H9 (cell line): ENCODE measurements around the gene NIM1K. TPM values are rescaled to one million over a fixed set of nuclear protein-coding genes. Genes with fewer than 3 reads are reported as not detected.
"Not testable (repeated sequence)": the region's sequence is repeated elsewhere in the genome, so short reads cannot be mapped to it uniquely, and the experiment has no call there.

Source experiments
- DNase-seq: peaks from one replicate; pipeline ENCODE4 v3.0.0-alpha.2; 2017
- H2AFZ ChIP-seq: one replicate; pipeline ENCODE4 v1.6.1; 2013; ENCODE audit warnings: mild to moderate bottlenecking, low read length, control low read depth, moderate library complexity
- H2AK5ac ChIP-seq: 2 replicates; pipeline ENCODE4 v1.6.1; 2013; ENCODE audit warnings: low read length, control low read depth, mixed read lengths; ENCODE audit not compliant: insufficient read length
- H2BK120ac ChIP-seq: one replicate; pipeline ENCODE4 v1.6.1; 2013; ENCODE audit warnings: low read depth, mild to moderate bottlenecking, low read length, control low read depth, inconsistent platforms; ENCODE audit not compliant: poor library complexity, severe bottlenecking
- H2BK12ac ChIP-seq: 2 replicates; pipeline ENCODE4 v1.6.1; 2013; ENCODE audit warnings: low read length, control low read depth, mixed read lengths, low read depth; ENCODE audit not compliant: insufficient read length
- H2BK15ac ChIP-seq: 2 replicates; pipeline ENCODE4 v1.6.1; 2013; ENCODE audit warnings: low read depth, low read length, control low read depth
- H2BK20ac ChIP-seq: one replicate; pipeline ENCODE4 v1.6.1; 2013; ENCODE audit warnings: low read depth, mild to moderate bottlenecking, low read length, control low read depth, inconsistent platforms; ENCODE audit not compliant: poor library complexity, severe bottlenecking
- H2BK5ac ChIP-seq: 2 replicates; pipeline ENCODE4 v1.6.1; 2013; ENCODE audit warnings: low read length, control low read depth, mixed read lengths; ENCODE audit not compliant: insufficient read length
- H3K14ac ChIP-seq: 2 replicates; pipeline ENCODE4 v1.6.1; 2013; ENCODE audit warnings: low read length, control low read depth; ENCODE audit not compliant: insufficient read depth
- H3K18ac ChIP-seq: 2 replicates; pipeline ENCODE4 v1.6.1; 2013; ENCODE audit warnings: low read depth, mild to moderate bottlenecking, mixed read lengths, low read length, control low read depth; ENCODE audit not compliant: insufficient read length
- H3K23ac ChIP-seq: 2 replicates; pipeline ENCODE4 v1.6.1; 2013; ENCODE audit warnings: low read length, control low read depth, mixed read lengths, low read depth; ENCODE audit not compliant: insufficient read length
- H3K23me2 ChIP-seq: 2 replicates; pipeline ENCODE4 v1.6.1; 2013; ENCODE audit warnings: low read depth, mild to moderate bottlenecking, mixed read lengths, low read length, control low read depth; ENCODE audit not compliant: insufficient read length, poor library complexity, severe bottlenecking
- H3K27ac ChIP-seq: 2 replicates; pipeline ENCODE4 v1.5.1; 2013; ENCODE audit warnings: low read length, control low read depth, mixed read lengths, low read depth; ENCODE audit not compliant: insufficient read length
- H3K27me3 ChIP-seq: 2 replicates; pipeline ENCODE4 v1.6.1; 2013; ENCODE audit warnings: low read length, control low read depth, inconsistent platforms; ENCODE audit not compliant: insufficient read depth
- H3K4ac ChIP-seq: 2 replicates; pipeline ENCODE4 v1.6.1; 2013; ENCODE audit warnings: low read depth, mild to moderate bottlenecking, control low read depth, inconsistent platforms, low read length, moderate library complexity
- H3K4me1 ChIP-seq: 2 replicates; pipeline ENCODE4 v1.6.1; 2013; ENCODE audit warnings: low read length, control low read depth, inconsistent platforms; ENCODE audit not compliant: insufficient read depth
- H3K4me2 ChIP-seq: 2 replicates; pipeline ENCODE4 v1.6.1; 2013; ENCODE audit warnings: low read length, control low read depth, mixed read lengths; ENCODE audit not compliant: insufficient read length, insufficient read depth
- H3K56ac ChIP-seq: 2 replicates; pipeline ENCODE4 v1.6.1; 2013; ENCODE audit warnings: low read depth, mild to moderate bottlenecking, mixed read lengths, low read length, control low read depth; ENCODE audit not compliant: insufficient read length
- H3K79me1 ChIP-seq: 2 replicates; pipeline ENCODE4 v1.6.1; 2013; ENCODE audit warnings: low read depth, mild to moderate bottlenecking, moderate library complexity, low read length, control low read depth, inconsistent platforms; ENCODE audit not compliant: insufficient read depth, poor library complexity, severe bottlenecking
- H3K79me2 ChIP-seq: 2 replicates; pipeline ENCODE4 v1.6.1; 2013; ENCODE audit warnings: low read length, control low read depth, inconsistent platforms; ENCODE audit not compliant: insufficient read depth
- H3K9ac ChIP-seq: 2 replicates; pipeline ENCODE4 v1.6.1; 2013; ENCODE audit warnings: low read length, control low read depth, mixed read lengths; ENCODE audit not compliant: insufficient read length; ENCODE audit errors: extremely low read depth
- H3K9me3 ChIP-seq: one replicate; pipeline ENCODE4 v1.6.1; 2013; ENCODE audit warnings: low read depth, low read length, inconsistent platforms; ENCODE audit not compliant: control insufficient read depth
- H3T11ph ChIP-seq: one replicate; pipeline ENCODE4 v1.6.1; 2013; ENCODE audit warnings: mild to moderate bottlenecking, low read length, control low read depth, inconsistent platforms
- H4K20me1 ChIP-seq: one replicate; pipeline ENCODE4 v1.6.1; 2013; ENCODE audit not compliant: control insufficient read depth, insufficient read length, insufficient read depth
- H4K5ac ChIP-seq: 2 replicates; pipeline ENCODE4 v1.6.1; 2013; ENCODE audit warnings: low read depth, mild to moderate bottlenecking, mixed read lengths, low read length, control low read depth; ENCODE audit not compliant: insufficient read length
- H4K8ac ChIP-seq: replicated peaks from 2 replicates; pipeline ENCODE4 v1.6.1; 2013; ENCODE audit warnings: low read length, control low read depth, mixed read lengths, low read depth; ENCODE audit not compliant: insufficient read length
- H4K91ac ChIP-seq: 2 replicates; pipeline ENCODE4 v1.6.1; 2013; ENCODE audit warnings: low read depth, mild to moderate bottlenecking, moderate library complexity, mixed read lengths, low read length, control low read depth; ENCODE audit not compliant: insufficient read length
- H3K27ac Mint-ChIP-seq, 3 experiments: 2 replicates in 2 of 3; 3 replicates in 1 of 3; pipeline ENCODE4 v1.8.0; 2020 to 2021; ENCODE audit warnings: mixed read lengths in 3 of 3, mild to moderate bottlenecking in 1 of 3, moderate library complexity in 1 of 3
- H3K27me3 Mint-ChIP-seq: 2 replicates; pipeline ENCODE4 v1.8.0; 2021; ENCODE audit warnings: low read depth, mild to moderate bottlenecking, moderate library complexity, mixed read lengths
- H3K36me3 Mint-ChIP-seq, 3 experiments: 2 replicates in 2 of 3; 3 replicates in 1 of 3; pipeline ENCODE4 v1.8.0; 2020 to 2021; ENCODE audit warnings: low read depth in 3 of 3, mixed read lengths in 3 of 3; ENCODE audit not compliant: insufficient read depth in 1 of 3
- H3K4me1 Mint-ChIP-seq, 2 experiments: 2 replicates each; pipeline ENCODE4 v1.8.0; 2020; ENCODE audit warnings: mixed read lengths in 2 of 2
- H3K4me3 Mint-ChIP-seq, 2 experiments: 2 replicates in 1 of 2; 3 replicates in 1 of 2; pipeline ENCODE4 v1.8.0; 2020 to 2021; ENCODE audit warnings: mild to moderate bottlenecking in 2 of 2, mixed read lengths in 2 of 2, moderate library complexity in 1 of 2
- H3K9me3 Mint-ChIP-seq, 2 experiments: 2 replicates in 1 of 2; 3 replicates in 1 of 2; pipeline ENCODE4 v1.8.0; 2020; ENCODE audit warnings: mild to moderate bottlenecking in 2 of 2, mixed read lengths in 2 of 2, moderate library complexity in 1 of 2
- WGBS: extraction: QIAGEN DNeasy Blood & Tissue Kit; methylation state at CpG from one replicate; pipeline ENCODE4 v1.1.7; 2013; ENCODE audit warnings: missing lambda C conversion rate, low lambda C conversion rate, mixed read lengths; ENCODE audit not compliant: insufficient read length; ENCODE audit errors: extremely low coverage; 5-methylcytosine and 5-hydroxymethylcytosine counted together
- total RNA-seq: library from RNA; stranded (reverse); gene quantifications from 2 replicates; pipeline ENCODE4 v1.2.1, GENCODE V29; 2021
- TF ChIP-seq, protein P1 (sequence below): fragments of 200-600 bp; sonication (generic); conservative IDR thresholded peaks from 3 replicates; pipeline ENCODE4 v1.8.0; 2021; ENCODE audit warnings: antibody characterized with exemption, mild to moderate bottlenecking

The NIM1K gene
- total RNA-seq, 1 experiment from 2014 or later, result 0.07 TPM

- peaks cover 3% of the 10 kb centered on the region for H3K4me1 ChIP-seq
- no peak overlapping the region for H2BK12ac ChIP-seq
- H4K91ac ChIP-seq, result no peak overlapping the region
- no peak overlapping the region for H2AFZ ChIP-seq
- no peaks in the 10 kb centered on the region for H3K79me2 ChIP-seq
- DNase-seq, result no peak
- H3T11ph ChIP-seq, result no peak overlapping the region
- H2BK120ac ChIP-seq, result no peak overlapping the region
- H3K56ac ChIP-seq, result no peak overlapping the region
- no peak overlapping the region for H2BK15ac ChIP-seq
- H3K79me1 ChIP-seq, result no peaks in the 10 kb centered on the region
- H3K27ac ChIP-seq, result no peak overlapping the region
- H3K9ac ChIP-seq, result no peak overlapping the region
- peaks cover 19 to 20% of the 10 kb centered on the region in 2 experiments for H3K4me1 Mint-ChIP-seq
- no peak overlapping the region for H4K8ac ChIP-seq
- H3K23ac ChIP-seq, result no peak overlapping the region
- H3K23me2 ChIP-seq, result no peaks in the 10 kb centered on the region
- no peaks in the 10 kb centered on the region for H3K27me3 ChIP-seq
- peaks cover 0 to 2% of the 10 kb centered on the region in 2 experiments; a peak in 2 of 5 replicates for H3K9me3 Mint-ChIP-seq
- no peak overlapping the region for H3K14ac ChIP-seq
- no peaks in the 10 kb centered on the region for H3K9me3 ChIP-seq
- H3K4ac ChIP-seq, result no peak overlapping the region
- H3K27ac Mint-ChIP-seq, result no peak overlapping the region
- H2AK5ac ChIP-seq, result no peak overlapping the region
- no peak overlapping the region for H4K5ac ChIP-seq
- no peaks in the 10 kb centered on the region; the same call in 1 of the 2 replicates for H3K27me3 Mint-ChIP-seq
- H2BK20ac ChIP-seq, result no peak overlapping the region
- WGBS, result no CpG with 5 or more reads among the region's 10 CpGs
- H3K36me3 Mint-ChIP-seq, result peaks cover 0 to 2% (median 0%) of the 10 kb centered on the region in 3 experiments; a peak in 2 of 7 replicates
- no peak overlapping the region for H2BK5ac ChIP-seq
- TF ChIP-seq, protein P1, sequence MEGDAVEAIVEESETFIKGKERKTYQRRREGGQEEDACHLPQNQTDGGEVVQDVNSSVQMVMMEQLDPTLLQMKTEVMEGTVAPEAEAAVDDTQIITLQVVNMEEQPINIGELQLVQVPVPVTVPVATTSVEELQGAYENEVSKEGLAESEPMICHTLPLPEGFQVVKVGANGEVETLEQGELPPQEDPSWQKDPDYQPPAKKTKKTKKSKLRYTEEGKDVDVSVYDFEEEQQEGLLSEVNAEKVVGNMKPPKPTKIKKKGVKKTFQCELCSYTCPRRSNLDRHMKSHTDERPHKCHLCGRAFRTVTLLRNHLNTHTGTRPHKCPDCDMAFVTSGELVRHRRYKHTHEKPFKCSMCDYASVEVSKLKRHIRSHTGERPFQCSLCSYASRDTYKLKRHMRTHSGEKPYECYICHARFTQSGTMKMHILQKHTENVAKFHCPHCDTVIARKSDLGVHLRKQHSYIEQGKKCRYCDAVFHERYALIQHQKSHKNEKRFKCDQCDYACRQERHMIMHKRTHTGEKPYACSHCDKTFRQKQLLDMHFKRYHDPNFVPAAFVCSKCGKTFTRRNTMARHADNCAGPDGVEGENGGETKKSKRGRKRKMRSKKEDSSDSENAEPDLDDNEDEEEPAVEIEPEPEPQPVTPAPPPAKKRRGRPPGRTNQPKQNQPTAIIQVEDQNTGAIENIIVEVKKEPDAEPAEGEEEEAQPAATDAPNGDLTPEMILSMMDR, result no peak
- no peak overlapping the region for H3K4me3 Mint-ChIP-seq
- no peak overlapping the region for H3K4me2 ChIP-seq
- H4K20me1 ChIP-seq, result no peaks in the 10 kb centered on the region
- H3K18ac ChIP-seq, result no peak overlapping the region
Observed at GRCh38 chr5:43182421-43182820, 9.6 kb upstream of the NIM1K start.

DNA sequence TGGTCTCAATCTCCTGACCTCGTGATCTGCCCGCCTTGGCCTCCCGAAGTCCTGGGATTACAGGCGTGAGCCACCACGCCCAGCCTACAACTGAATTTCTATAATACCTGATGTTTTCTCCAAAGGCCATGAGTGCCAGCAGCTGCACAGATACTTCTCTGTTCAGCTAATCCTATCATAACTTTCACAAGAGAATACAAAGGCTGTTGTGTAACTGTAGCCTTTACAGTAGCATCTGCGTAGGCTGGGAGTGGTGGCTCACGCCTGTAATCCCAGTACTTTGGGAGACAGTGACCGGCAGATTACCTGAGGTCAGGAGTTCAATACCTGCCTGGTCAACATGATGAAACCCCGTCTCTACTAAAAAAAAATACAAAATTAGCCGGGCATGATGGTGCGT lies 8.9 kb upstream of the NIM1K start:
- H3K14ac ChIP-seq, H3K4me3 Mint-ChIP-seq, H3K4ac ChIP-seq, H4K8ac ChIP-seq, H2AFZ ChIP-seq, H3T11ph ChIP-seq, H3K27ac Mint-ChIP-seq, H3K27me3 ChIP-seq, H4K5ac ChIP-seq, H4K20me1 ChIP-seq, H2BK5ac ChIP-seq, H3K9me3 ChIP-seq, H3K4me1 ChIP-seq, H3K23me2 ChIP-seq, H3K79me1 ChIP-seq, H3K18ac ChIP-seq, H3K4me2 ChIP-seq, H3K9me3 Mint-ChIP-seq, H2BK20ac ChIP-seq, H3K9ac ChIP-seq, H3K56ac ChIP-seq, H3K36me3 Mint-ChIP-seq, H3K23ac ChIP-seq, H3K27ac ChIP-seq, H2BK120ac ChIP-seq, H4K91ac ChIP-seq, H3K27me3 Mint-ChIP-seq, DNase-seq, H2AK5ac ChIP-seq, H3K79me2 ChIP-seq, H2BK15ac ChIP-seq, H2BK12ac ChIP-seq: not testable (repeated sequence)
- no CpG with 5 or more reads among the region's 11 CpGs for WGBS
- peaks cover 17 to 18% of the 10 kb centered on the region in 2 experiments for H3K4me1 Mint-ChIP-seq
